ENCODE results near the gene GPRIN3. TPM values are rescaled to one million over a fixed set of nuclear protein-coding genes. Genes with fewer than 3 reads are reported as not detected.

Gene GPRIN3
- total and polyA plus RNA-seq, 2 donors (not counting 1 experiment from before 2014, with no cell fraction given): 0.22 to 1.5 TPM

- no peaks in the 10 kb centered on the region for H3K79me2 ChIP-seq (ENCODE audit: control insufficient read depth, insufficient read depth, low read length)
- H3K4me3 ChIP-seq (ENCODE audit: control extremely low read depth in 1 of 5, extremely low read depth in 1 of 5, insufficient read depth in 1 of 5, low read depth in 2 of 5, low read length in 4 of 5): no peak overlapping the region
- peaks cover 3 to 6% of the 10 kb centered on the region in 2 donors for H3K4me1 ChIP-seq (ENCODE audit: control insufficient read depth in 2 of 2, insufficient read depth in 2 of 2, low read length in 2 of 2)
- H3K9ac ChIP-seq (ENCODE audit: low read length): no peak overlapping the region
- H3K36me3 ChIP-seq (replicated peaks in 1 of 2; ENCODE audit: control extremely low read depth in 1 of 2, control insufficient read depth in 1 of 2, extremely low read depth in 1 of 2, insufficient read depth in 2 of 2, low read length in 1 of 2): no peaks in the 10 kb centered on the region
- no peak overlapping the region for H3K4me2 ChIP-seq (replicated peaks; ENCODE audit: low read depth, low read length, poor library complexity, severe bottlenecking)
- 100% methylated on average over 3 of the region's 4 CpGs for WGBS (ENCODE audit: insufficient coverage)
- ChIA-PET CTCF (interaction anchor here (0.6 kb wide), 1 partner anchor 218 kb away, joined by 5 read pairs; no protein-coding TSS in a partner anchor), POLR2A (no interaction called here)
- peaks cover 0 to 2% (median 0%) of the 10 kb centered on the region in 3 donors for H3K9me3 ChIP-seq (ENCODE audit: control extremely low read depth in 1 of 3, control insufficient read depth in 2 of 3, insufficient read depth in 1 of 3, low read length in 2 of 3)
- Mint-ChIP-seq H3K27me3 (peaks cover 2% of the 10 kb centered on the region), H3K9me3 (ENCODE audit: insufficient read depth) (peaks cover 5% of the 10 kb centered on the region), H3K4me3 (no peak overlapping the region), H3K27ac (no peak overlapping the region), H3K4me1 (peaks cover 9% of the 10 kb centered on the region)
- ATAC-seq (ENCODE audit: low read depth) (no peak), DNase-seq (no peak)
- no peaks in the 10 kb centered on the region for H4K20me1 ChIP-seq (ENCODE audit: control insufficient read depth, insufficient read depth, low read length, poor library complexity, severe bottlenecking)
- H3K27ac ChIP-seq (ENCODE audit: low read length in 2 of 2): no peak overlapping the region
- TF ChIP-seq EZH2 (IDR thresholded peaks at IDR 0.05; ENCODE audit: borderline replicate concordance, insufficient read depth, low read depth, low read length, poor library complexity, severe bottlenecking) (no peak), CTCF (IDR thresholded peaks at IDR 0.05) (no peak)
- no peaks in the 10 kb centered on the region for H3K27me3 ChIP-seq (replicated peaks in 1 of 4; ENCODE audit: control extremely low read depth in 1 of 4, control insufficient read depth in 3 of 4, insufficient read depth in 4 of 4, low read length in 3 of 4)
- no peak overlapping the region for H2AFZ ChIP-seq (ENCODE audit: insufficient read depth, low read depth, low read length, poor library complexity, severe bottlenecking)
- intact Hi-C loops (cut with micrococcal nuclease): no loop called here
Measured at GRCh38 chr4:89212666-89213381, 94.8 kb downstream of the GPRIN3 start.

GRCh38 chr4:89204624-89205023 lies 103.0 kb downstream of the GPRIN3 start:
- ATAC-seq (ENCODE audit: low read depth) (no peak), DNase-seq (no peak)
- H3K4me3 Mint-ChIP-seq: no peak overlapping the region
- H3K27me3 Mint-ChIP-seq: peaks cover 8% of the 10 kb centered on the region
- H3K9ac ChIP-seq (ENCODE audit: low read length): no peak overlapping the region
- no peak overlapping the region for H3K4me2 ChIP-seq (replicated peaks; ENCODE audit: low read depth, low read length, poor library complexity, severe bottlenecking)
- no peaks in the 10 kb centered on the region for H3K79me2 ChIP-seq (ENCODE audit: control insufficient read depth, insufficient read depth, low read length)
- intact Hi-C loops (cut with micrococcal nuclease): no loop called here
- peaks cover 0 to 1% (median 0%) of the 10 kb centered on the region in 3 donors for H3K9me3 ChIP-seq (ENCODE audit: control extremely low read depth in 1 of 3, control insufficient read depth in 2 of 3, insufficient read depth in 1 of 3, low read length in 2 of 3)
- no peak overlapping the region for H3K27ac ChIP-seq (ENCODE audit: low read length in 2 of 2)
- no peak overlapping the region for H3K4me3 ChIP-seq (ENCODE audit: control extremely low read depth in 1 of 5, extremely low read depth in 1 of 5, insufficient read depth in 1 of 5, low read depth in 2 of 5, low read length in 4 of 5)
- WGBS (ENCODE audit: insufficient coverage): 67% methylated on average over 1 of the region's 1 CpG
- POLR2A ChIA-PET: no interaction called here
- no peak overlapping the region for H3K27ac Mint-ChIP-seq
- no peaks in the 10 kb centered on the region for H3K4me1 Mint-ChIP-seq
- no peaks in the 10 kb centered on the region for H4K20me1 ChIP-seq (ENCODE audit: control insufficient read depth, insufficient read depth, low read length, poor library complexity, severe bottlenecking)
- H3K9me3 Mint-ChIP-seq (ENCODE audit: insufficient read depth): peaks cover 2% of the 10 kb centered on the region
- TF ChIP-seq CTCF (IDR thresholded peaks at IDR 0.05) (no peak), EZH2 (IDR thresholded peaks at IDR 0.05; ENCODE audit: borderline replicate concordance, insufficient read depth, low read depth, low read length, poor library complexity, severe bottlenecking) (no peak)
- no peaks in the 10 kb centered on the region for H3K36me3 ChIP-seq (replicated peaks in 1 of 2; ENCODE audit: control extremely low read depth in 1 of 2, control insufficient read depth in 1 of 2, extremely low read depth in 1 of 2, insufficient read depth in 2 of 2, low read length in 1 of 2)
- CTCF ChIA-PET: no interaction called here
- H2AFZ ChIP-seq (ENCODE audit: insufficient read depth, low read depth, low read length, poor library complexity, severe bottlenecking): no peak overlapping the region
- H3K4me1 ChIP-seq (ENCODE audit: control insufficient read depth in 2 of 2, insufficient read depth in 2 of 2, low read length in 2 of 2): no peaks in the 10 kb centered on the region
- no peaks in the 10 kb centered on the region for H3K27me3 ChIP-seq (replicated peaks in 1 of 4; ENCODE audit: control extremely low read depth in 1 of 4, control insufficient read depth in 3 of 4, insufficient read depth in 4 of 4, low read length in 3 of 4)
